Measurements from ENCODE around the gene ECHDC1.

Gene ECHDC1

DNA sequence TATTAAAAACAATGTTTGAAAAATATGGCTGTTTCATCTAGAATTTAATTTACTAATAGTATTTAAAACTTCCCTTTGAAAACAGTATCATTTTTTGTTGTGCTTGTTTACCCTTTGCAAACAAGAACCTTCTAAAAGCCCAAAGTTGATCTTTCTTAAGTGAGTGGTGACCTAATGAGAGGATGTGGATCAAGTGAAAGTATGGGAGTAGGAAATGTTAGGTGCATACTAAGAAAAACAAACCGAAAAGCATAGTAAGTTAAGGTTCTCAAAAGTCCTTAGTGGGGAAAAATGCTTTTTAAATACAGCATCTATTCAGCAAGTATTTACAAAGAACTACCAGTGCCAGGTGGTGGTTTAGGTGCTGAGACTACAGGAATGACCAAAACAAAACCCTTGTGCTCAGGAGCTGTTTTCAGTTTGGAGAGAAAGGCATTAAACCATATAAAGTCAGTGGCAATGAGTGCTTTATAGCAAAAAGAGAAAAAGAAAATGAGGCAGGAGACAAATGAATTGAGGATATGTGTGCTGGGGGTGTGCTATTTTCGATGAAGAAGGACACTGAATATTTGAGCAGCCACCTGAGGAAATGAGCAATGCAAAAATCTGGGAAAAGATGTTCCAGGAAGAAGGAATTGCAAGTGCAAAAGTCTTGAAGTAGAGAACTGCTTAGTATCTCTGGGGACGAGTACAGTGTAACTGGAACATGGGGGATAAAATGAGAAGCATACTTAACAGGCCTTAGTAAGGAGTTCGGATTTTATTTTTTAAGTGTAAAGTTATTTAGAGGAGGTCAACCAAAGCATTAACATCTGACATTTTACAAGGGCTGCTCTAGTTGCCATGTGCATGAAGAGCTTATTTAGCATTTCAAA lies 52.8 kb downstream of the ECHDC1 start:
- no peak overlapping the region for H3K4me3 ChIP-seq (ENCODE audit: low read depth, low read length)

GRCh38 chr6:127289934-127290333 lies 53.5 kb downstream of the ECHDC1 start:
- no peak overlapping the region for H3K4me3 ChIP-seq (ENCODE audit: low read depth, low read length)

DNA sequence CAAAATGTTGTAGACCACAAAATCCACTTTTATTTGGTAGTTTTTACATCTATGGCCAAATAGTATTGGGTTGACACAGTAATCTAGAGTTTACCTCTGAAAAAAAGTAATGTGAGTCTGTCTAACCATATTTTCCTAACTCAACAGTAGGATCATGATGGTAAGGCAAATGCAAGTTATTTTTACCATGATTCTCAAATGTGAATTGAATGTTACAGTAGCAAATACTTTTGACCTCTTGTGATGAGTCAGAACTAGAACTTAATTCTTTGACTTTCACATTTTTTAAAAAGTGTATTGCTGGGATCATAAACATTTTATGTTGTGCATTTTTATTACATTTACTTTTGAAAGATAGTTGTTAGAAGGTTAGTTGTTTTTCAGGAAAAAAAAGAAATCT lies 54.7 kb downstream of the ECHDC1 start:
- no peak overlapping the region for H3K4me3 ChIP-seq (ENCODE audit: low read depth, low read length)

DNA sequence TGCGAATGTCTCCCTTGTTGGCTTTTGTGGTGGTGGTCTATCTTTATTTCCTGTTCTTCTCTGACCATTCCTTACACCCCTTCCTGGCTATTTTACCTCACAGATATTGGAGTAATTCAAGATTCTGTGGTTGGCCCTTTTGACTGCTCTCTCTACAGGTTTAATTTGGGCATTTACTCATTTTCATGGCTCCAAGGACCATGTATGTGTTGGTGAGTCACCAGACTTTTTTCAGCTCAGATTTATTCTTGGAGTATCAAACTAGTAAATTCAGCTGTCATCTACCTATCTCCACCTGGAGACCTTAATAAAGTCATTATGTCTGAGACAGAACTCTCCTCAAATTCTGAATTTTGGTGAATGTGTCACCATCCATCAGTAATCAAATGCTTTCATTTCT lies 61.2 kb downstream of the ECHDC1 start:
- no peak overlapping the region for H3K4me3 ChIP-seq (ENCODE audit: low read depth, low read length)

- no peak overlapping the region for H3K4me3 ChIP-seq (ENCODE audit: low read depth, low read length)
Measured at GRCh38 chr6:127279815-127280214, 63.6 kb downstream of the ECHDC1 start.

- no peak overlapping the region for H3K4me3 ChIP-seq (ENCODE audit: low read depth, low read length)
Measured at GRCh38 chr6:127277878-127278843, 65.2 kb downstream of the ECHDC1 start.

DNA sequence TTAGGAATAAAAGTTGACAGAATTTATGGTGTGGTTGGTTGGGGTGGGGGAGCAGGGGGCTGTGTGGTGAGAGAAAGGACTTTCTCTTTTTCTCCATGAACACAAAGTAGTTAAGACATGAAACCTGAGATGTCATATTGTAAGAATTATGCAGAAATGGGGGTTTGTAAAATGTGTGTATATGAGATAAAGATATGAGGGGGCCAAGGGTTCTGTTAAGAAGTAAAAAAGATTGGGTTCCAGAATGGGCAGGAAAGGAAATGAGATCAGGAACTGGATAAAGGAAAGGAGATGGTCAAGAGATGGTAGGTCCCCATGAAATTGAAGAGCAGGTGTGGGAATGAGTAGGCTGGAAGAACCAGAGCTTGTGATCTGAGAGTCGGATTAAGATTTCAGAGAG lies 67.1 kb downstream of the ECHDC1 start:
- H3K4me3 ChIP-seq (ENCODE audit: low read depth, low read length) = no peak overlapping the region

DNA sequence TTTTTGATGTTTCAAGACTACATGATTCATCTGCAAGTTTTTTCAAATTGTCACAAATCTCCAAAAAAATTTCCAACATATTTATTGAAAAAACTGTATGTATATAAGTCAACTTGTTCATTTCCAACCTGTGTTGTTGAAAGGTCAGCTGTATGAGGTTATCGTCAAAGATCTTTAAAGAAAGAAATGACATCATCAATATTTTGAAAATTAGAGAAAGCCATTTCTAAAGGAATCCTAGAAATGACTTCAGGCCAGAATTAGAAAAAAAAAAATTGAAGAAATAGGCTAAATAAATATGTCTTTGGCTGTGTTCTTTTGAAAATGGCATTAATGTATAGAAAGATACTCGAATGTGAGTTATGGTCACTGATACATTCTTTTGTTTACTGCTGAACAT lies 69.9 kb downstream of the ECHDC1 start:
- no peak overlapping the region for H3K4me3 ChIP-seq (ENCODE audit: low read depth, low read length)

DNA sequence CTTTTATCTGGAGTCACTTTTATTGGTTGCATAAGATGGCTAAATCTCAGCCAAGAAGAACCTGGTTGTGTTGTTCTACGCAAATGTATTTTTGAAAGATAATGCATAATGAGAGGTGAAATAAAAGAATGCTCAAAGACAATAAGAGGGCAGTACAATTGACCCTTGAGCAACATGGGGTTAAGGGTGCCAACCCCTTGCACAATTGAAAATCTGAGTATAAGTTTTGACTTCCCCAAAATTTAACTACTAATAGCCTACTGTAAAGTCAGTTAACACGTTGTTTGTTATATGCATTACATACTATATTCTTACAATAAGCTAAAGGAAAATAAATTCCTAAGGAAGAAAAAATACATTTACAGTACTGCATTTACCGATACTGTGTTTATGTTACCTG lies 70.8 kb downstream of the ECHDC1 start:
- no peak overlapping the region for H3K4me3 ChIP-seq (ENCODE audit: low read depth, low read length)

DNA sequence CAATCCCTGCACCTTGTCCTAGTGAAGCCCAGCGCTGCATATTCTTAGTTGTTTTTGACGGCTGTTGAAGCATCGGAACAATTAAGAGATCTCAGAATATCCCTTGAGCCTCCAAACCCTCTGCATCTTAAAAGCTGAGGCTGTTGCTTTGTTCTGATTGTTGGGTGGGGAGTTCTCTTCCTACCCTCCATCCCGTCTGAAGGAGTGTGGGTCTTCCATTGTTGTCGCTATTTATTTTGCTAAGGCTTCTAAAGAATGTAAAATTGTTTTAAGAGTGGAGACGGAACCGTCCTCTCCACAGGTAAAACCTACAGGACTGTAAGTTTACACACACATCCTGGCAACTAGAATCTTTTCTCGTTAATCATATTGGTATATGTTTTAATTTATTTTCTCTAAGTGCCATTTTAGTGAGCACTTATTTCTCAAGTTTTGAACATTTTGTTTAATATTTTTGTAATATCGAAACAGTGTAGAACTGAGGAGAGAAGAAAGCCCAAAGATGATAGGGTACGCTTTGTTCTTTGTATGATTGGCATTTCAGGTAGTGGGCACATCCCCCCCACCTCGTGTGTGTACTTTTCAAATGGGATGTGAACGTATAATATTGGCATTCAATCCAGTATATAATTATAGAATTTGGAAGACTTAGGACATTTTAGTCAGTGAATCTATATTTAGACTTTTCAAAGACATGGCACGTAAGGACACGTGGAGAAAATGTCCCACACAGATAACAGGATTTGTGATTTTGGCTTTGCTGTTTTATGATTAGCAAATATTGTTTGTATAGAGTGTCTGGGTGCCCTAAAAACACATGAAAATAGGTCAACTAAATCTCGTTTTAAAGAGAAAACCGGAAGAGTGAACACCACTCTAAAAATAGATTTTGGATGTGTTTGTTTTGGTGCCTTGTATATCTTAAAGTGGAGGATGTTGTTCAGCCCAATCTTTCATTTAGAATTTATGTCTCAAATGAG lies 75.5 kb downstream of the ECHDC1 start:
- peak overlapping the region; percentile 92 for H3K4me3 ChIP-seq (ENCODE audit: low read depth, low read length)

DNA sequence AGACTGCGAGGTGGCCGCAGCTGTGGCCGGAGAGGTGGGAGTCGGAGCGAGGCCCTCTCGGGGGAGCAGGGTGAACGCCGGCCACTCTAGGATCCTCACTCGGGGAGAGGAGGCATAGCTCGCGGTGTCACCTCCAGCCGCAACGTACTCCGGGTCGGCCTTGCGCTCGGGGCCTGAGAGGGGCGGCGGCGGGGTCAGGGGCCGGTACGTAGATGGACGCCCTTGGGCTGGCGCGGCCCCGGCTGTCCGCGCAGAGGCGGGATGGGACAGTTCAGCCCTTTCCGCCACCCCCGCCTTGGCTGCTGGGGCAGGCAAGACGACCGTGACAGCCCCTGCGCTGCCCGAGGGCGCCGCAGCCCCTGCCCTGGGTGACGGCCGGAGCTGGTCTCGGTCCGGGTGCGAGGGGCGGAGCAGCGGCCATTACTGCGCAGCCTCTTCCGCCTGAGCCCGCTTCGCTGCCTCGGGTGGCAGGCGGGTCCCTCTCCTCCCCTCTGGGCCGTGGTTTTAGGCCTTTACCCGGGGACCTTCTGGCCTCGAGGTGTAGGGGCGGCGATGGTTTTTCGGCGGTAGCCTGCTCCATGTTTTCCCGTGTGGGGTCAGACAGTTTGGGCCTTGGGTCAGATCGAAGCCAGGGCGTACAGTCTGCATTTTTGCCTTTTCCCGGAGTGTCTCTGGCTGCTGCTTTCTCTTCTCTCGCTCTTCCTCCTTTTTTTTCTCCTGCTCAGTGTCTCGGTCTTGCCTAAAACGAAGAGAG lies 76.3 kb downstream of the ECHDC1 start:
- peak overlapping the region; percentile 92 for H3K4me3 ChIP-seq (ENCODE audit: low read depth, low read length)

GRCh38 chr6:127266178-127266891 lies 77.1 kb downstream of the ECHDC1 start, which contains the start of gene RNF146:
Gene RNF146 (plus strand): TSS chr6:127266864. CDS start chr6:127280339, 13,475 bp downstream.
- H3K4me3 ChIP-seq (ENCODE audit: low read depth, low read length) = peak within 1 kb of the TSS; percentile 92

- H3K4me3 ChIP-seq (ENCODE audit: low read depth, low read length) = no peak overlapping the region
Measured at GRCh38 chr6:127263481-127263880, 79.9 kb downstream of the ECHDC1 start.

GRCh38 chr6:127262896-127263295 lies 80.5 kb downstream of the ECHDC1 start:
- H3K4me3 ChIP-seq (ENCODE audit: low read depth, low read length) = no peak overlapping the region

GRCh38 chr6:127255286-127255685 lies 88.1 kb downstream of the ECHDC1 start:
- H3K4me3 ChIP-seq (ENCODE audit: low read depth, low read length) = no peak overlapping the region

DNA sequence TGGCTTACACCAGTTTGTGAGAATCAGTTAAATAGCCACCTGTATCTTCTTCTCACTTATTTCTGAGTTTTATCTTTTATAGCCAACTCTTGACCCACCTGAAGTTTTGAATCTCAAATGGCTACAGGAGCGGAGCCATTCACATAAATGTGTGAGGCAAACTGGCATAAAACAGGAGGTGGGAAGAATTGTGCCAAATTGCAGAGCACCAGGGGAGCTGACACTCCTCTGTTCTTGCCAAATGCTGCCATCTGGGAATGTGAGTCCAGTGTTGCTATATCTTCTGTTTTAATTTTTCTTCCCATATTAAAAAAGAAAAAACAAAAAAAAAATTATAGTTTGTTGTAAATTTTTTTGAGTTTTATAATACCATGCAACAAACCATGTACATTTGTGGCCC lies 93.8 kb downstream of the ECHDC1 start:
- no peak overlapping the region for H3K4me3 ChIP-seq (ENCODE audit: low read depth, low read length)

- no peak overlapping the region for H3K4me3 ChIP-seq (ENCODE audit: low read depth, low read length)
Measured at GRCh38 chr6:127247114-127248096, 96.0 kb downstream of the ECHDC1 start.

DNA sequence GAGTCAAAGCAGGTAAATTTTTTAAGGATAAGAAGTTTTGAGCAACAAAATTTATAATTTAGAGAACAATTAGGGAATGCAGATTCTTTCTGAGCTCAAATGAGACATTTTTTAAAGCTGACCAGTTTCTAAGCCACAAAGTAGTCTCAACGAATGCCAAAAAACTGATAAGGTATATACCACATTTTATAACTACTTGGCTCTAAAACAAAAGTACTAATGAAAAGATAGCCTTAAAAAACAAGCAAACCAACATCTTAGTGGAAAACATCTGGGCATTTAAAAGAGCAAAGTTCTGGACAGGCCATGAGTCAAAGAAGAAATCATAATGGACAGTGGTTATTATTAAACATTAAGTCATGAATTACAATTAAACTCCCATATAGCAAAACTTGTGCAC lies 99.9 kb downstream of the ECHDC1 start:
- no peak overlapping the region for H3K4me3 ChIP-seq (ENCODE audit: low read depth, low read length)
